HG03159 (cell line): ENCODE data around the gene CD40LG.
A peak's percentile ranks its signal among the peaks of the same experiment; 100 is the strongest.

Experiments
- ATAC-seq: cut with Tn5 transposase; IDR thresholded peaks from one replicate; pipeline ENCODE4 v1.9.1; 2021; ENCODE audit warnings: mild to moderate bottlenecking, moderate library complexity; ENCODE audit not compliant: unreplicated experiment

The CD40LG gene

GRCh38 chrX:136692271-136692670, 44.3 kb downstream of the CD40LG start:
- ATAC-seq: no peak

- ATAC-seq: peak; percentile 71
Measured at GRCh38 chrX:136694431-136695087, 46.6 kb downstream of the CD40LG start.

GRCh38 chrX:136697156-136697555, 49.2 kb downstream of the CD40LG start:
- no peak for ATAC-seq

- ATAC-seq: no peak
Measured at GRCh38 chrX:136708348-136708747, 60.4 kb downstream of the CD40LG start.
